HCT116 (cell line): Measurements from ENCODE around the gene IFT20. TPM values are rescaled to one million over a fixed set of nuclear protein-coding genes. Genes with fewer than 3 reads are reported as not detected.

Experiments
- ATAC-seq: fragments of 200-7000 bp; cut with Tn5 transposase; 2 replicates; pipeline ENCODE4 v1.9.1; 2020; ENCODE audit warnings: mild to moderate bottlenecking, moderate library complexity
- BruUV-seq: library from RNA; stranded (reverse); fragments of 400-500 nt; replicated peaks from 2 replicates; lab custom pipeline; 2021; lab: Mats Ljungman, UMichigan
- CTCF ChIA-PET: fragments of 300-600 bp; sonication (Branson Sonifier 250); formaldehyde crosslinking; loops from one replicate; lab custom pipeline; 2021; ENCODE audit warnings: antibody characterized with exemption; lab: Charles Lee
- POLR2A ChIA-PET: fragments of 300-600, 350-600 bp; sonication (Branson Sonifier 250); formaldehyde crosslinking; loops from one replicate; lab custom pipeline; 2021; ENCODE audit warnings: antibody characterized with exemption; lab: Charles Lee
- RAD21 ChIA-PET, 2 experiments: fragments of 300-600 bp; sonication (Branson Sonifier 250); formaldehyde crosslinking; loops; one replicate each; lab custom pipeline; 2023; ENCODE audit warnings: low total read pairs in 2 of 2; ENCODE audit not compliant: uncharacterized antibody in 2 of 2, unreplicated experiment in 2 of 2, low non-redundant PET in 1 of 2; lab: Charles Lee
- DNase-seq: peaks from one replicate; pipeline ENCODE4 v3.0.0-alpha.2; 2010; ENCODE audit warnings: low read depth, low spot score
- H2AFZ ChIP-seq: fragments of 200-600 bp; shearing (Covaris generic), sonication (generic); 2 replicates; pipeline ENCODE4 v1.6.1; 2017; ENCODE audit warnings: low read depth, mixed run types, mixed read lengths, antibody characterized with exemption, low read length; ENCODE audit not compliant: poor library complexity, severe bottlenecking
- H3K27ac ChIP-seq: 2 replicates; pipeline ENCODE4 v1.5.1; 2012; ENCODE audit warnings: low read depth, low read length
- H3K27me3 ChIP-seq: fragments of 200-600 bp; sonication (generic); 2 replicates; pipeline ENCODE4 v1.6.1; 2016; ENCODE audit warnings: mixed run types, low read length, mixed read lengths; ENCODE audit not compliant: insufficient read depth
- H3K36me3 ChIP-seq, 2 experiments: fragments of 200-500 bp in 1 of 2; fragments of 200-600 bp in 1 of 2; sonication (Bioruptor generic) in 1 of 2; sonication (generic) in 1 of 2; 2 replicates each; pipeline versions ENCODE4 v1.5.1 to v1.6.1; 2014 to 2016; ENCODE audit warnings: low read length in 2 of 2, inconsistent platforms in 1 of 2, mixed read lengths in 1 of 2, mixed run types in 1 of 2; ENCODE audit not compliant: insufficient read depth in 2 of 2, control insufficient read depth in 1 of 2
- H3K4me1 ChIP-seq, 2 experiments: fragments of 200-600 bp in 1 of 2; sonication (generic) in 1 of 2; 2 replicates each; pipeline versions ENCODE4 v1.5.1 to v1.6.1; 2012 to 2017; ENCODE audit warnings: low read length in 2 of 2, inconsistent platforms in 1 of 2, mild to moderate bottlenecking in 1 of 2, mixed read lengths in 1 of 2, mixed run types in 1 of 2, moderate library complexity in 1 of 2; ENCODE audit not compliant: insufficient read depth in 2 of 2, control insufficient read depth in 1 of 2
- H3K4me2 ChIP-seq: fragments of 200-600 bp; sonication (generic); 2 replicates; pipeline ENCODE4 v1.6.1; 2017; ENCODE audit warnings: mixed run types, low read length, mixed read lengths
- H3K4me3 ChIP-seq, 2 experiments: fragments of 200-600 bp in 1 of 2; sonication (generic) in 1 of 2; replicated peaks in 1 of 2; 2 replicates each; pipeline ENCODE4 v1.5.1; 2011 to 2016; ENCODE audit warnings: low read length in 2 of 2, control low read depth in 1 of 2, low read depth in 1 of 2, mild to moderate bottlenecking in 1 of 2, mixed read lengths in 1 of 2, mixed run types in 1 of 2
- H3K79me2 ChIP-seq: fragments of 200-600 bp; sonication (generic); 2 replicates; pipeline ENCODE4 v1.6.1; 2017; ENCODE audit warnings: mild to moderate bottlenecking, mixed run types, low read length, moderate library complexity, mixed read lengths; ENCODE audit not compliant: insufficient read depth
- H3K9ac ChIP-seq: fragments of 200-600 bp; sonication (generic); 2 replicates; pipeline ENCODE4 v1.6.1; 2016; ENCODE audit warnings: low read length, mixed read lengths
- H3K9me2 ChIP-seq: fragments of 200-600 bp; sonication (generic), shearing (Covaris generic); 2 replicates; pipeline ENCODE4 v1.6.1; 2017; ENCODE audit warnings: mixed run types, mild to moderate bottlenecking, moderate library complexity; ENCODE audit not compliant: insufficient read depth
- H3K9me3 ChIP-seq, 2 experiments: fragments of 200-500 bp in 1 of 2; fragments of 200-600 bp in 1 of 2; sonication (Bioruptor generic) in 1 of 2; sonication (generic) in 1 of 2; 2 replicates each; pipeline ENCODE4 v1.6.1; 2014 to 2017; ENCODE audit warnings: low read length in 2 of 2, mixed read lengths in 2 of 2, inconsistent platforms in 1 of 2, low read depth in 1 of 2, mild to moderate bottlenecking in 1 of 2, mixed run types in 1 of 2, moderate library complexity in 1 of 2; ENCODE audit not compliant: control insufficient read depth in 1 of 2, insufficient read depth in 1 of 2
- H4K20me1 ChIP-seq: fragments of 200-600 bp; sonication (generic), shearing (Covaris generic); 2 replicates; pipeline ENCODE4 v1.6.1; 2017; ENCODE audit warnings: mixed run types, mild to moderate bottlenecking, moderate library complexity; ENCODE audit not compliant: insufficient read depth
- ATF3 ChIP-seq: IDR thresholded peaks from 2 replicates; pipeline ENCODE4 v1.6.1; 2012
- CBX3 ChIP-seq: IDR thresholded peaks from 2 replicates; pipeline ENCODE4 v1.6.1; 2012; ENCODE audit warnings: low read depth
- CTCF ChIP-seq, 3 experiments: fragments of 200-600 bp in 1 of 3; sonication (generic) in 1 of 3; IDR thresholded peaks in 2 of 3; conservative IDR thresholded peaks in 1 of 3; 2 replicates each; pipeline ENCODE4 v1.5.1; 2012 to 2017; ENCODE audit warnings: low read depth in 2 of 3, low read length in 2 of 3, antibody characterized with exemption in 1 of 3, borderline replicate concordance in 1 of 3, control low read depth in 1 of 3, mild to moderate bottlenecking in 1 of 3, mixed read lengths in 1 of 3, mixed run types in 1 of 3, moderate library complexity in 1 of 3; ENCODE audit not compliant: insufficient read depth in 1 of 3
- EGR1 ChIP-seq: IDR thresholded peaks from 2 replicates; pipeline ENCODE4 v1.6.1; 2012; ENCODE audit warnings: low read depth
- ELF1 ChIP-seq: IDR thresholded peaks from 2 replicates; pipeline ENCODE4 v1.6.1; 2012; ENCODE audit warnings: low read depth, borderline replicate concordance
- EZH2 ChIP-seq: fragments of 200-600 bp; sonication (generic); IDR thresholded peaks from 2 replicates; pipeline ENCODE4 v1.6.1; 2017; ENCODE audit warnings: antibody characterized with exemption, mixed run types
- EZH2phosphoT487 ChIP-seq: fragments of 200-600 bp; IDR thresholded peaks from 2 replicates; pipeline ENCODE4 v1.6.1; 2018; ENCODE audit warnings: antibody characterized with exemption, borderline replicate concordance
- FOSL1 ChIP-seq: IDR thresholded peaks from 2 replicates; pipeline ENCODE4 v1.6.1; 2012; ENCODE audit warnings: low read depth
- JUND ChIP-seq: IDR thresholded peaks from 2 replicates; pipeline ENCODE4 v1.6.1; 2012
- POLR2A ChIP-seq: IDR thresholded peaks from 2 replicates; pipeline ENCODE4 v1.7.0; 2011; ENCODE audit warnings: borderline replicate concordance; ENCODE audit not compliant: insufficient read depth, insufficient read length; ENCODE audit errors: extremely low read depth
- POLR2AphosphoS5 ChIP-seq: IDR thresholded peaks from 2 replicates; pipeline ENCODE4 v1.6.1; 2011; ENCODE audit warnings: mild to moderate bottlenecking, low read depth, low read length, moderate library complexity
- REST ChIP-seq: IDR thresholded peaks from 2 replicates; pipeline ENCODE4 v1.6.1; 2012; ENCODE audit warnings: low read depth
- SIN3A ChIP-seq: IDR thresholded peaks from 2 replicates; pipeline ENCODE4 v1.6.1; 2012; ENCODE audit warnings: low read depth
- SRF ChIP-seq: IDR thresholded peaks from 2 replicates; pipeline ENCODE4 v1.6.1; 2012; ENCODE audit warnings: low read depth
- TCF7L2 ChIP-seq: IDR thresholded peaks from 2 replicates; pipeline ENCODE4 v1.7.0; 2011; ENCODE audit warnings: borderline replicate concordance, inconsistent platforms; ENCODE audit not compliant: insufficient read depth, insufficient read length; ENCODE audit errors: extremely low read depth
- YY1 ChIP-seq: IDR thresholded peaks from 2 replicates; pipeline ENCODE4 v1.6.1; 2011; ENCODE audit warnings: low read length, low read depth, moderate library complexity, mild to moderate bottlenecking; ENCODE audit not compliant: insufficient replicate concordance; ENCODE audit errors: extremely low read depth
- ZFX ChIP-seq: fragments of 450-650 bp; IDR thresholded peaks from 2 replicates; pipeline ENCODE4 v1.6.1; 2017
- intact Hi-C: fragments of 100-400 bp; cut with micrococcal nuclease; formaldehyde crosslinking; loops from 2 replicates; pipeline ENCODE4 v1.10.0; 2022
- total RNA-seq: library from RNA; stranded (reverse); gene quantifications from one replicate; pipeline ENCODE4 v1.2.1, GENCODE V29; 2021; ENCODE audit not compliant: unreplicated experiment

IFT20 gene
- total RNA-seq, 1 experiment from 2014 or later: 21.7 TPM

- Histone ChIP-seq H3K27ac (no peak overlapping the region), H3K9me3 (no peaks in the 10 kb centered on the region), H3K79me2 (no peaks in the 10 kb centered on the region), H3K27me3 (no peaks in the 10 kb centered on the region), H3K4me2 (no peak overlapping the region), H3K4me3 (no peak overlapping the region), H3K9me2 (no peaks in the 10 kb centered on the region), H3K4me1 (peaks cover 4 to 11% of the 10 kb centered on the region in 2 experiments; a peak in 3 of 4 replicates), H3K9ac (no peak overlapping the region), H4K20me1 (no peaks in the 10 kb centered on the region), H2AFZ (no peak overlapping the region), H3K36me3 (no peaks in the 10 kb centered on the region)
- intact Hi-C loops: loop anchor here (10.0 kb wide), 1 partner anchor 61 kb away; the partner anchor contains the start of genes SARM1 and VTN
- no peak for DNase-seq
- ATAC-seq: no peak
- ChIA-PET POLR2A (no interaction called here), CTCF (no interaction called here), RAD21 (no interaction called here)
- TF ChIP-seq FOSL1 (no peak), EZH2phosphoT487 (no peak), TCF7L2 (no peak), CTCF (IDR thresholded peaks at IDR 0.05 in 2 of 3, conservative IDR thresholded peaks at IDR 0.05 in 1 of 3; ENCODE audit: borderline replicate concordance in 1 of 3, insufficient read depth in 1 of 3, low read depth in 2 of 3, low read length in 2 of 3) (no peak), JUND (no peak), CBX3 (no peak), POLR2A (no peak), SIN3A (no peak), ELF1 (no peak), SRF (no peak), REST (no peak), ATF3 (no peak), YY1 (no peak), EZH2 (no peak), POLR2AphosphoS5 (no peak), ZFX (no peak), EGR1 (no peak)
- no TSS peak for BruUV-seq
Measured at GRCh38 chr17:28313841-28314240, 21.4 kb downstream of the IFT20 start.
